Measurements from ENCODE around the gene PTPRG.

Gene PTPRG

GRCh38 chr3:62114763-62115162 is 553.4 kb downstream of the PTPRG start:
- DNase-seq (ENCODE audit: low spot score), result no peak

- no peak for DNase-seq (ENCODE audit: low spot score)
These were observed 556.7 kb downstream of the PTPRG start for GRCh38 chr3:62117903-62118548.

GRCh38 chr3:62119139-62119538 is 557.8 kb downstream of the PTPRG start:
- DNase-seq (ENCODE audit: low spot score), result no peak

- no peak for DNase-seq (ENCODE audit: low spot score)
These were observed 561.4 kb downstream of the PTPRG start for GRCh38 chr3:62122819-62123218.

- no peak for DNase-seq (ENCODE audit: low spot score)
These were observed 564.0 kb downstream of the PTPRG start for GRCh38 chr3:62125380-62125779.

- DNase-seq (ENCODE audit: low spot score), result no peak
These were observed 565.7 kb downstream of the PTPRG start for GRCh38 chr3:62127116-62127515.

GRCh38 chr3:62128051-62128450 is 566.7 kb downstream of the PTPRG start:
- no peak for DNase-seq (ENCODE audit: low spot score)

GRCh38 chr3:62128681-62129080 is 567.3 kb downstream of the PTPRG start:
- no peak for DNase-seq (ENCODE audit: low spot score)

- no peak for DNase-seq (ENCODE audit: low spot score)
These were observed 569.7 kb downstream of the PTPRG start for GRCh38 chr3:62131050-62131449.

GRCh38 chr3:62131620-62132019 is 570.2 kb downstream of the PTPRG start:
- DNase-seq (ENCODE audit: low spot score), result no peak

GRCh38 chr3:62132027-62132602 is 570.7 kb downstream of the PTPRG start:
- no peak for DNase-seq (ENCODE audit: low spot score)

GRCh38 chr3:62133015-62133414 is 571.6 kb downstream of the PTPRG start:
- DNase-seq (ENCODE audit: low spot score), result no peak

- no peak for DNase-seq (ENCODE audit: low spot score)
These were observed 572.7 kb downstream of the PTPRG start for GRCh38 chr3:62134061-62134496.

GRCh38 chr3:62135741-62136140 is 574.4 kb downstream of the PTPRG start:
- DNase-seq (ENCODE audit: low spot score), result no peak

- DNase-seq (ENCODE audit: low spot score), result no peak
These were observed 578.6 kb downstream of the PTPRG start for GRCh38 chr3:62139957-62140356.

- no peak for DNase-seq (ENCODE audit: low spot score)
These were observed 581.1 kb downstream of the PTPRG start for GRCh38 chr3:62142331-62143085.

- no peak for DNase-seq (ENCODE audit: low spot score)
These were observed 582.6 kb downstream of the PTPRG start for GRCh38 chr3:62143843-62144450.

GRCh38 chr3:62144482-62144881 is 583.1 kb downstream of the PTPRG start:
- DNase-seq (ENCODE audit: low spot score), result no peak

GRCh38 chr3:62145086-62145757 is 583.9 kb downstream of the PTPRG start:
- DNase-seq (ENCODE audit: low spot score), result no peak

GRCh38 chr3:62149539-62149938 is 588.2 kb downstream of the PTPRG start:
- DNase-seq (ENCODE audit: low spot score), result no peak

- no peak for DNase-seq (ENCODE audit: low spot score)
These were observed 588.6 kb downstream of the PTPRG start for GRCh38 chr3:62149962-62150361.

GRCh38 chr3:62151591-62151990 is 590.2 kb downstream of the PTPRG start:
- DNase-seq (ENCODE audit: low spot score), result no peak

All from hematopoietic multipotent progenitor cell treated with erythropoietin and hydrocortisone succinate and interleukin-3 and kit ligand, for 17 days (in vitro differentiated cells).